ENCODE results near the gene DLG3.

DNA sequence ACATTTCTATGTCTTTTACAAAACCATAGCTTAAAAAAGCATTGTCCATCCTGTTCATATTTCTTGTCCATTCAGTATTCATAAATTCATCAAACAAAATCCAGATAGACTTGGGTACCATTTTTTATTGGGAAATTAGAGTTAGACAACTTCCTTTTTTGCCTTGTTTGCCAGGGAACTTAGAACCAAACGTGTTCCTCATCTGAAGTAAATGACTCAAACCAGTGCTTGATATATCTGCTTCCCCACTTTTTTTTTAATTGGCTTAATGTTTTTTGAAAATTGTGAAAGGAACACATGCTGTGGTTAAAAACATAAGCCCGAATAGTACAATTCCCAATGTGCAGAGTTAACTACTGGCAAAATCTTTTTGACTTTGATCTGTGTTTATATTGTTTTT is 44.2 kb downstream of the DLG3 start:
- TF ChIP-seq POLR2AphosphoS5 (IDR thresholded peaks at IDR 0.05; ENCODE audit: borderline replicate concordance, low read depth, low read length) (no peak), EZH2 (IDR thresholded peaks at IDR 0.05) (no peak), FOXP2 (optimal IDR thresholded peaks at IDR 0.05; ENCODE audit: control extremely low read depth, extremely low read length, insufficient read depth) (no peak)
